SU-DHL-6 (cell line): ENCODE results near the gene PLA2G4E.

Experiments
- H2AFZ ChIP-seq: fragments of 200-600 bp; sonication (generic); 2 replicates; pipeline ENCODE4 v1.6.1; 2014; ENCODE audit warnings: low read depth, mild to moderate bottlenecking, moderate library complexity, mixed read lengths, antibody characterized with exemption, low read length; ENCODE audit not compliant: severe bottlenecking
- H3F3A ChIP-seq: fragments of 200-600 bp; shearing (Covaris generic); 2 replicates; pipeline ENCODE4 v1.6.0; 2016; ENCODE audit warnings: antibody characterized with exemption, mild to moderate bottlenecking; ENCODE audit not compliant: insufficient read depth
- H3K27ac ChIP-seq: fragments of 200-600 bp; sonication (generic); 2 replicates; pipeline ENCODE4 v1.5.1; 2016; ENCODE audit warnings: low read depth, mild to moderate bottlenecking, low read length, moderate library complexity, mixed read lengths
- H3K27me3 ChIP-seq: fragments of 200-600 bp; sonication (generic), shearing (Covaris generic); 2 replicates; pipeline ENCODE4 v1.6.0; 2014; ENCODE audit warnings: mild to moderate bottlenecking, low read length
- H3K36me3 ChIP-seq: fragments of 200-600 bp; sonication (generic); 2 replicates; pipeline ENCODE4 v1.6.1; 2014; ENCODE audit warnings: mild to moderate bottlenecking, low read length, mixed read lengths
- H3K4me2 ChIP-seq: fragments of 300-600, 200-600 bp; shearing (Covaris generic), sonication (generic); 2 replicates; pipeline ENCODE4 v1.6.0; 2014; ENCODE audit warnings: low read length, low read depth, mild to moderate bottlenecking; ENCODE audit not compliant: poor library complexity, severe bottlenecking
- H3K4me3 ChIP-seq: fragments of 200-600 bp; sonication (generic); 2 replicates; pipeline ENCODE4 v1.5.1; 2014; ENCODE audit warnings: antibody characterized with exemption, low read length, mild to moderate bottlenecking, mixed read lengths; ENCODE audit not compliant: insufficient read depth, poor library complexity, severe bottlenecking
- H3K79me2 ChIP-seq: fragments of 200-600 bp; sonication (generic); 2 replicates; pipeline ENCODE4 v1.6.1; 2014; ENCODE audit warnings: mild to moderate bottlenecking, low read length, moderate library complexity; ENCODE audit not compliant: insufficient read depth
- H3K9ac ChIP-seq: fragments of 200-600 bp; sonication (generic); 2 replicates; pipeline ENCODE4 v1.7.0; 2014; ENCODE audit warnings: mild to moderate bottlenecking, low read length
- H3K9me2 ChIP-seq: fragments of 200-600 bp; sonication (generic); replicated peaks from 2 replicates; pipeline ENCODE4 v1.6.1; 2014; ENCODE audit warnings: low read length; ENCODE audit not compliant: insufficient read depth
- H3K9me3 ChIP-seq: fragments of 200-600 bp; sonication (generic); 2 replicates; pipeline ENCODE4 v1.6.1; 2014; ENCODE audit warnings: low read length, mixed read lengths; ENCODE audit not compliant: insufficient read depth
- H4K20me1 ChIP-seq: fragments of 200-600 bp; sonication (generic); 2 replicates; pipeline ENCODE4 v1.6.1; 2014; ENCODE audit warnings: low read depth, mild to moderate bottlenecking, antibody characterized with exemption, low read length, moderate library complexity, mixed read lengths
- EZH2phosphoT487 ChIP-seq: fragments of 200-600 bp; sonication (generic), shearing (Covaris generic); conservative IDR thresholded peaks from 2 replicates; pipeline ENCODE4 v1.6.1; 2018; ENCODE audit warnings: mild to moderate bottlenecking, antibody characterized with exemption, low read length, moderate library complexity, mixed read lengths
- TF ChIP-seq, protein P1 (sequence below): fragments of 200-600 bp; sonication (generic); IDR thresholded peaks from one replicate; pipeline ENCODE4 v1.5.1; 2017; ENCODE audit warnings: antibody characterized with exemption, mild to moderate bottlenecking, low read length, moderate library complexity; ENCODE audit not compliant: insufficient read depth, poor library complexity, severe bottlenecking

Gene PLA2G4E

GRCh38 chr15:41992151-41992802 is 28.6 kb downstream of the PLA2G4E start:
- Histone ChIP-seq H3F3A (no peaks in the 10 kb centered on the region), H3K36me3 (no peaks in the 10 kb centered on the region), H3K79me2 (no peaks in the 10 kb centered on the region), H3K9ac (no peak overlapping the region), H3K9me3 (no peaks in the 10 kb centered on the region), H3K27ac (no peak overlapping the region), H3K27me3 (no peaks in the 10 kb centered on the region), H2AFZ (no peak overlapping the region), H3K4me2 (no peak overlapping the region), H4K20me1 (no peaks in the 10 kb centered on the region), H3K4me3 (no peak overlapping the region), H3K9me2 (no peaks in the 10 kb centered on the region)
- TF ChIP-seq EZH2phosphoT487: no peak
- TF ChIP-seq, protein P1, sequence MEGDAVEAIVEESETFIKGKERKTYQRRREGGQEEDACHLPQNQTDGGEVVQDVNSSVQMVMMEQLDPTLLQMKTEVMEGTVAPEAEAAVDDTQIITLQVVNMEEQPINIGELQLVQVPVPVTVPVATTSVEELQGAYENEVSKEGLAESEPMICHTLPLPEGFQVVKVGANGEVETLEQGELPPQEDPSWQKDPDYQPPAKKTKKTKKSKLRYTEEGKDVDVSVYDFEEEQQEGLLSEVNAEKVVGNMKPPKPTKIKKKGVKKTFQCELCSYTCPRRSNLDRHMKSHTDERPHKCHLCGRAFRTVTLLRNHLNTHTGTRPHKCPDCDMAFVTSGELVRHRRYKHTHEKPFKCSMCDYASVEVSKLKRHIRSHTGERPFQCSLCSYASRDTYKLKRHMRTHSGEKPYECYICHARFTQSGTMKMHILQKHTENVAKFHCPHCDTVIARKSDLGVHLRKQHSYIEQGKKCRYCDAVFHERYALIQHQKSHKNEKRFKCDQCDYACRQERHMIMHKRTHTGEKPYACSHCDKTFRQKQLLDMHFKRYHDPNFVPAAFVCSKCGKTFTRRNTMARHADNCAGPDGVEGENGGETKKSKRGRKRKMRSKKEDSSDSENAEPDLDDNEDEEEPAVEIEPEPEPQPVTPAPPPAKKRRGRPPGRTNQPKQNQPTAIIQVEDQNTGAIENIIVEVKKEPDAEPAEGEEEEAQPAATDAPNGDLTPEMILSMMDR: no peak

- H3K36me3 ChIP-seq: no peaks in the 10 kb centered on the region
- H3K4me2 ChIP-seq: no peak overlapping the region
- no peaks in the 10 kb centered on the region for H3K9me2 ChIP-seq
- H3K4me3 ChIP-seq: no peak overlapping the region
- no peak overlapping the region for H3K27ac ChIP-seq
- no peaks in the 10 kb centered on the region for H3K9me3 ChIP-seq
- no peaks in the 10 kb centered on the region for H3K79me2 ChIP-seq
- H3F3A ChIP-seq: no peaks in the 10 kb centered on the region
- no peak overlapping the region for H3K9ac ChIP-seq
- no peak overlapping the region for H2AFZ ChIP-seq
- H3K27me3 ChIP-seq: no peaks in the 10 kb centered on the region
- TF ChIP-seq, protein P1: no peak
- no peak for TF ChIP-seq EZH2phosphoT487
- H4K20me1 ChIP-seq: no peaks in the 10 kb centered on the region
These were observed 30.2 kb downstream of the PLA2G4E start for GRCh38 chr15:41990691-41991090.

- no peaks in the 10 kb centered on the region for H3K79me2 ChIP-seq
- no peaks in the 10 kb centered on the region for H3K27me3 ChIP-seq
- no peaks in the 10 kb centered on the region for H3F3A ChIP-seq
- no peaks in the 10 kb centered on the region for H3K36me3 ChIP-seq
- no peaks in the 10 kb centered on the region for H4K20me1 ChIP-seq
- no peaks in the 10 kb centered on the region for H3K9me3 ChIP-seq
- H3K9me2 ChIP-seq: no peaks in the 10 kb centered on the region
- H3K4me3 ChIP-seq: no peak overlapping the region
- H3K27ac ChIP-seq: no peak overlapping the region
- no peak overlapping the region for H2AFZ ChIP-seq
- TF ChIP-seq, protein P1: no peak
- TF ChIP-seq EZH2phosphoT487: no peak
- no peak overlapping the region for H3K4me2 ChIP-seq
- no peak overlapping the region for H3K9ac ChIP-seq
These were observed 30.6 kb downstream of the PLA2G4E start for GRCh38 chr15:41990243-41990605.
